Thyroid gland (tissue), 4 donors: ENCODE results near the gene MAP2K5.

Experiments used
- POLR2A ChIP-seq, 2 donors: fragments of 450-650 bp; IDR thresholded peaks; one replicate each; pipeline ENCODE4 v1.6.1; 2017; ENCODE audit warnings: antibody characterized with exemption in 2 of 2, mild to moderate bottlenecking in 2 of 2, moderate library complexity in 1 of 2
- TF ChIP-seq, protein P1 (sequence below), 6 experiments: fragments of 200-600 bp in 3 of 6; fragments of 450-650 bp in 3 of 6; sonication (generic) in 3 of 6; IDR thresholded peaks; one replicate each; pipeline ENCODE4 v1.5.1; 2016 to 2019; ENCODE audit warnings: antibody characterized with exemption in 6 of 6, mild to moderate bottlenecking in 2 of 6, inconsistent platforms in 1 of 6, moderate library complexity in 1 of 6

- TF ChIP-seq, protein P1, sequence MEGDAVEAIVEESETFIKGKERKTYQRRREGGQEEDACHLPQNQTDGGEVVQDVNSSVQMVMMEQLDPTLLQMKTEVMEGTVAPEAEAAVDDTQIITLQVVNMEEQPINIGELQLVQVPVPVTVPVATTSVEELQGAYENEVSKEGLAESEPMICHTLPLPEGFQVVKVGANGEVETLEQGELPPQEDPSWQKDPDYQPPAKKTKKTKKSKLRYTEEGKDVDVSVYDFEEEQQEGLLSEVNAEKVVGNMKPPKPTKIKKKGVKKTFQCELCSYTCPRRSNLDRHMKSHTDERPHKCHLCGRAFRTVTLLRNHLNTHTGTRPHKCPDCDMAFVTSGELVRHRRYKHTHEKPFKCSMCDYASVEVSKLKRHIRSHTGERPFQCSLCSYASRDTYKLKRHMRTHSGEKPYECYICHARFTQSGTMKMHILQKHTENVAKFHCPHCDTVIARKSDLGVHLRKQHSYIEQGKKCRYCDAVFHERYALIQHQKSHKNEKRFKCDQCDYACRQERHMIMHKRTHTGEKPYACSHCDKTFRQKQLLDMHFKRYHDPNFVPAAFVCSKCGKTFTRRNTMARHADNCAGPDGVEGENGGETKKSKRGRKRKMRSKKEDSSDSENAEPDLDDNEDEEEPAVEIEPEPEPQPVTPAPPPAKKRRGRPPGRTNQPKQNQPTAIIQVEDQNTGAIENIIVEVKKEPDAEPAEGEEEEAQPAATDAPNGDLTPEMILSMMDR (IDR thresholded peaks at IDR 0.05) = no peak
- TF ChIP-seq POLR2A (IDR thresholded peaks at IDR 0.05) = peak in 1 of 2 donors; percentile 35
Observed at GRCh38 chr15:67843571-67844387, 301.3 kb downstream of the MAP2K5 start.
